SK-N-SH treated with all-trans-retinoic acid at 6 μM for 48 hours (cell line): ENCODE data around the gene NMT1.

Experiments
- ATAC-seq: fragments of 200-7000 bp; cut with Tn5 transposase; 3 replicates; pipeline ENCODE4 v1.9.1; 2020; ENCODE audit warnings: mild to moderate bottlenecking, moderate library complexity
- ARNTL ChIP-seq: fragments of 450-650 bp; formaldehyde crosslinking; IDR thresholded peaks from 2 replicates; pipeline ENCODE4 v1.5.0; 2020; ENCODE audit warnings: low read depth, mild to moderate bottlenecking, moderate library complexity, borderline replicate concordance
- BACH2 ChIP-seq: fragments of 250-450 bp; sonication (Bioruptor Pico); IDR thresholded peaks from 2 replicates; pipeline ENCODE4 v1.9.0; 2021; ENCODE audit warnings: mild to moderate bottlenecking, borderline replicate concordance
- CREB5 ChIP-seq: fragments of 250-450 bp; sonication (Bioruptor Pico); IDR thresholded peaks from 2 replicates; pipeline ENCODE4 v1.5.1; 2020; ENCODE audit warnings: low read depth, mild to moderate bottlenecking, moderate library complexity
- OSR1 ChIP-seq: fragments of 250-450 bp; sonication (Bioruptor Pico); IDR thresholded peaks from 2 replicates; pipeline ENCODE4 v1.8.0; 2022; ENCODE audit warnings: moderate library complexity, mild to moderate bottlenecking, inconsistent platforms
- POU6F1 ChIP-seq: fragments of 250-450 bp; sonication (Bioruptor Pico); IDR thresholded peaks from 2 replicates; pipeline ENCODE4 v1.8.0; 2021; ENCODE audit warnings: low read depth, mild to moderate bottlenecking, moderate library complexity, borderline replicate concordance
- RARB ChIP-seq: fragments of 250-450 bp; sonication (Bioruptor Pico); IDR thresholded peaks from 2 replicates; pipeline ENCODE4 v1.8.0; 2021; ENCODE audit warnings: mild to moderate bottlenecking, moderate library complexity
- SNAI2 ChIP-seq: fragments of 250-450 bp; sonication (Bioruptor Pico); IDR thresholded peaks from 2 replicates; pipeline ENCODE4 v1.5.0; 2020; ENCODE audit warnings: mild to moderate bottlenecking, moderate library complexity
- TOX ChIP-seq: fragments of 250-450 bp; sonication (Bioruptor Pico); IDR thresholded peaks from 2 replicates; pipeline ENCODE4 v1.8.0; 2021; ENCODE audit warnings: mild to moderate bottlenecking, moderate library complexity, borderline replicate concordance
- TSHZ2 ChIP-seq: fragments of 250-450 bp; sonication (Bioruptor Pico); IDR thresholded peaks from 2 replicates; pipeline ENCODE4 v1.5.0; 2020; ENCODE audit warnings: mild to moderate bottlenecking, moderate library complexity
- ZC3H10 ChIP-seq: fragments of 250-450 bp; sonication (Bioruptor Pico); IDR thresholded peaks from 2 replicates; pipeline ENCODE4 v1.5.1; 2021; ENCODE audit warnings: mild to moderate bottlenecking, moderate library complexity
- ZFP3 ChIP-seq: fragments of 250-450 bp; sonication (Bioruptor Pico); IDR thresholded peaks from 2 replicates; pipeline ENCODE4 v1.5.0; 2020; ENCODE audit warnings: mild to moderate bottlenecking, moderate library complexity
- ZFP30 ChIP-seq: fragments of 450-650 bp; formaldehyde crosslinking; IDR thresholded peaks from 2 replicates; pipeline ENCODE4 v1.5.0; 2022; ENCODE audit warnings: mild to moderate bottlenecking, moderate library complexity
- ZNF70 ChIP-seq: fragments of 450-650 bp; formaldehyde crosslinking; IDR thresholded peaks from 2 replicates; pipeline ENCODE4 v1.5.0; 2020; ENCODE audit warnings: mild to moderate bottlenecking, moderate library complexity
- ZNF8 ChIP-seq: fragments of 450-650 bp; formaldehyde crosslinking; IDR thresholded peaks from 2 replicates; pipeline ENCODE4 v1.5.0; 2020; ENCODE audit warnings: mild to moderate bottlenecking, moderate library complexity

The NMT1 gene

GRCh38 chr17:45148183-45149036 lies 87.3 kb downstream of the NMT1 start, which contains the start of gene HEXIM1 (continued):
- TF ChIP-seq TSHZ2 (CRISPR knock-in tag), result peak; percentile 95
- peak; percentile 91 for TF ChIP-seq ARNTL (CRISPR knock-in tag)

- ATAC-seq, result peak; percentile 57
- TF ChIP-seq ZC3H10 (CRISPR knock-in tag) (no peak), ZNF8 (CRISPR knock-in tag) (no peak), BACH2 (no peak), OSR1 (CRISPR knock-in tag) (no peak), SNAI2 (peak; percentile 54; the same call in 1 of the 2 replicates), TOX (CRISPR knock-in tag) (no peak)
- TF ChIP-seq, all 23 proteins: peak for 1
Observed at GRCh38 chr17:45149037-45149668, 88.0 kb downstream of the NMT1 start.

GRCh38 chr17:45149669-45150664 lies 88.8 kb downstream of the NMT1 start:
- TF ChIP-seq CREB5, result no peak
- ATAC-seq, result peak; percentile 6; the same call in 2 of the 3 replicates

- no peak for ATAC-seq
- TF ChIP-seq ZFP3 (CRISPR knock-in tag), result no peak
- no peak for TF ChIP-seq TOX (CRISPR knock-in tag)
- no peak for TF ChIP-seq ZNF8 (CRISPR knock-in tag)
- no peak for TF ChIP-seq POU6F1 (CRISPR knock-in tag)
Observed at GRCh38 chr17:45150911-45151809, 90.0 kb downstream of the NMT1 start.

- ATAC-seq, result no peak
- no peak for TF ChIP-seq ZNF70 (CRISPR knock-in tag)
- TF ChIP-seq RARB (CRISPR knock-in tag), result no peak
- no peak for TF ChIP-seq ZFP3 (CRISPR knock-in tag)
- TF ChIP-seq ZFP30 (CRISPR knock-in tag), result no peak
Observed at GRCh38 chr17:45155029-45155428, 93.9 kb downstream of the NMT1 start.
